HepG2 (cell line): ENCODE measurements around the gene STAMBPL1. TPM values are rescaled to one million over a fixed set of nuclear protein-coding genes. Genes with fewer than 3 reads are reported as not detected.

Experiments
- ATAC-seq: fragments of 200-7000 bp; cut with Tn5 transposase; 3 replicates; pipeline ENCODE4 v1.9.1; 2020; ENCODE audit warnings: mild to moderate bottlenecking, moderate library complexity
- BruUV-seq: library from RNA; stranded (reverse); fragments of 400-500 nt; replicated peaks from 2 replicates; lab custom pipeline; 2021; lab: Mats Ljungman, UMichigan
- CTCF ChIA-PET: fragments of 300-600 bp; formaldehyde crosslinking; extraction: SDS; loops from one replicate; lab custom pipeline; 2021; ENCODE audit warnings: low total read pairs, inconsistent platforms, low intra/inter-chr PET ratio; lab: Yijun Ruan, JAX
- POLR2A ChIA-PET: fragments of 350-600 bp; sonication (Branson Sonifier 250); formaldehyde crosslinking; loops from one replicate; lab custom pipeline; 2020; ENCODE audit warnings: antibody characterized with exemption, inconsistent platforms; lab: Yijun Ruan, JAX
- DNase-seq: peaks from one replicate; pipeline ENCODE4 v3.0.0-alpha.2; 2015; ENCODE audit warnings: low spot score
- FAIRE-seq: peaks from 3 replicates; lab custom pipeline; 2011; peaks lifted over from hg19 to GRCh38; lab: Jason Lieb, UNC
- H2AFZ ChIP-seq: one replicate; pipeline ENCODE4 v1.6.1; 2011; ENCODE audit warnings: low read length, inconsistent platforms
- H3K27ac ChIP-seq: fragments of 300-600 bp; 3 replicates; pipeline ENCODE4 v1.8.0; 2011; ENCODE audit warnings: mixed run types, mild to moderate bottlenecking, mixed read lengths, low read length, inconsistent platforms; ENCODE audit not compliant: insufficient read depth; ENCODE audit errors: extremely low read length
- H3K27me3 ChIP-seq, 2 experiments: fragments of 200-600 bp in 1 of 2; 2 replicates in 1 of 2; 3 replicates in 1 of 2; pipeline versions ENCODE4 v1.6.0 to v1.8.0; 2011; ENCODE audit warnings: low read length in 2 of 2, mild to moderate bottlenecking in 2 of 2, moderate library complexity in 2 of 2, inconsistent platforms in 1 of 2; ENCODE audit not compliant: insufficient read depth in 2 of 2, control insufficient read depth in 1 of 2
- H3K36me3 ChIP-seq, 2 experiments: fragments of 200-600 bp in 1 of 2; replicated peaks in 1 of 2; 2 replicates in 1 of 2; 3 replicates in 1 of 2; pipeline versions ENCODE4 v1.5.1 to v1.8.0; 2011; ENCODE audit warnings: low read length in 2 of 2, inconsistent platforms in 1 of 2; ENCODE audit not compliant: insufficient read depth in 2 of 2, control insufficient read depth in 1 of 2
- H3K4me1 ChIP-seq: 2 replicates; pipeline ENCODE4 v1.5.1; 2012; ENCODE audit warnings: low read length, inconsistent platforms; ENCODE audit not compliant: insufficient read depth
- H3K4me2 ChIP-seq: 2 replicates; pipeline ENCODE4 v1.6.0; 2011; ENCODE audit warnings: low read depth, low read length, inconsistent platforms
- H3K4me3 ChIP-seq, 3 experiments: fragments of 200-600 bp in 1 of 3; sonication (generic), shearing (Covaris generic) in 1 of 3; replicated peaks in 1 of 3; 2 replicates each; pipeline ENCODE4 v1.5.1; 2011 to 2016; ENCODE audit warnings: low read length in 3 of 3, inconsistent platforms in 2 of 3, low read depth in 2 of 3, mild to moderate bottlenecking in 2 of 3, control low read depth in 1 of 3, mixed read lengths in 1 of 3; ENCODE audit not compliant: insufficient read depth in 1 of 3
- H3K79me2 ChIP-seq: one replicate; pipeline ENCODE4 v1.6.1; 2011; ENCODE audit warnings: low read length, inconsistent platforms; ENCODE audit not compliant: insufficient read depth
- H3K9ac ChIP-seq: 2 replicates; pipeline ENCODE4 v1.6.0; 2011; ENCODE audit warnings: mild to moderate bottlenecking, low read depth, low read length, inconsistent platforms; ENCODE audit not compliant: insufficient read depth
- H3K9me3 ChIP-seq: 2 replicates; pipeline ENCODE4 v1.5.1; 2012; ENCODE audit warnings: mild to moderate bottlenecking, low read length
- H4K20me1 ChIP-seq: 2 replicates; pipeline ENCODE4 v1.6.0; 2011; ENCODE audit warnings: inconsistent platforms, mild to moderate bottlenecking, low read length, moderate library complexity; ENCODE audit not compliant: insufficient read depth
- DPF2 ChIP-seq: sonication (generic); formaldehyde crosslinking; IDR thresholded peaks from 2 replicates; pipeline ENCODE4 v1.4.0; 2020; ENCODE audit warnings: mild to moderate bottlenecking, low read depth, missing genetic modification reagents, borderline replicate concordance
- FOXO1 ChIP-seq: sonication (generic); formaldehyde crosslinking; IDR thresholded peaks from 2 replicates; pipeline ENCODE4 v1.4.0; 2020; ENCODE audit warnings: missing genetic modification reagents
- HDAC6 ChIP-seq: fragments of 200-600 bp; sonication (generic); IDR thresholded peaks from 2 replicates; pipeline ENCODE4 v1.7.0; 2017; ENCODE audit warnings: mild to moderate bottlenecking, antibody characterized with exemption, low read length, low read depth
- HNF1B ChIP-seq: sonication (generic); formaldehyde crosslinking; IDR thresholded peaks from 2 replicates; pipeline ENCODE4 v1.5.1; 2020; ENCODE audit warnings: mild to moderate bottlenecking, moderate library complexity, missing genetic modification reagents
- IKZF4 ChIP-seq: sonication (generic); formaldehyde crosslinking; IDR thresholded peaks from 2 replicates; pipeline ENCODE4 v1.5.1; 2020; ENCODE audit warnings: borderline replicate concordance, mild to moderate bottlenecking, low read depth, missing genetic modification reagents; ENCODE audit errors: not compliant biosample characterization
- KIAA2018 ChIP-seq: sonication (generic); formaldehyde crosslinking; IDR thresholded peaks from 2 replicates; pipeline ENCODE4 v1.5.0; 2020; ENCODE audit warnings: mild to moderate bottlenecking, missing genetic modification reagents, borderline replicate concordance
- MIER3 ChIP-seq: IDR thresholded peaks from 2 replicates; pipeline ENCODE4 v1.6.1; 2016; ENCODE audit warnings: missing compliant biosample characterization, borderline replicate concordance
- SALL1 ChIP-seq: sonication (generic); formaldehyde crosslinking; IDR thresholded peaks from 2 replicates; pipeline ENCODE4 v1.8.0; 2022; ENCODE audit warnings: mild to moderate bottlenecking, missing genetic modification reagents
- TCF7L2 ChIP-seq: IDR thresholded peaks from 2 replicates; pipeline ENCODE4 v1.6.1; 2011; ENCODE audit warnings: mild to moderate bottlenecking, low read depth, low read length, moderate library complexity
- TOPORS ChIP-seq: sonication (generic); formaldehyde crosslinking; IDR thresholded peaks from 2 replicates; pipeline ENCODE4 v1.8.0; 2023; ENCODE audit warnings: mild to moderate bottlenecking, missing genetic modification reagents
- TP53 ChIP-seq: sonication (generic); formaldehyde crosslinking; conservative IDR thresholded peaks from 2 replicates; pipeline ENCODE4 v1.4.0; 2020; ENCODE audit warnings: missing genetic modification reagents
- ZNF75D ChIP-seq: sonication (generic); formaldehyde crosslinking; IDR thresholded peaks from 2 replicates; pipeline ENCODE4 v1.8.1; 2023; ENCODE audit warnings: missing genetic modification reagents, mild to moderate bottlenecking, borderline replicate concordance
- ZNF784 ChIP-seq: sonication (generic); formaldehyde crosslinking; IDR thresholded peaks from 2 replicates; pipeline ENCODE4 v1.5.1; 2020; ENCODE audit warnings: missing genetic modification reagents, mild to moderate bottlenecking, borderline replicate concordance
- in situ Hi-C: cut with HindIII; loops from 2 replicates; pipeline ENCODE4 v1.10.0; 2017; ENCODE audit warnings: low pct_unique_long_range_greater_than_20kb; ENCODE audit not compliant: extremely low pct_ligation_motif_present
- intact Hi-C: fragments of 100-400 bp; cut with micrococcal nuclease; formaldehyde crosslinking; loops from one replicate; pipeline ENCODE4 v1.10.0; 2022; ENCODE audit not compliant: unreplicated experiment
- polyA plus RNA-seq, 8 experiments: library from polyadenylated mRNA; depleted of rRNA in 3 of 8; stranded (reverse) in 7 of 8; unstranded in 1 of 8; fragments of >200 nt; fragmentation: Illumina TruSeq in 4 of 8; extraction: Trizol in 4 of 8; gene quantifications; 2 replicates each; pipeline versions ENCODE4 v1.2.1 to v1.2.3, GENCODE V29; 2011 to 2016; ENCODE audit warnings: low read depth in 4 of 8, missing spikeins in 1 of 8, mixed read lengths in 1 of 8; ENCODE audit not compliant: insufficient read depth in 1 of 8
- total RNA-seq, 5 experiments: library from RNA; depleted of rRNA; stranded (reverse); fragments of >200 nt; fragmentation: Illumina TruSeq; extraction: Trizol; gene quantifications; 2 replicates each; pipeline ENCODE4 v1.2.3, GENCODE V29; 2016; ENCODE audit warnings: low read depth in 1 of 5

The STAMBPL1 gene
- total and polyA plus RNA-seq, 2 of the 13 experiments (the other 11 are each of a cell fraction or from before 2014, with no cell fraction given), result 1.4 to 1.5 TPM

GRCh38 chr10:88923520-88923919, 43.5 kb downstream of the STAMBPL1 start:
- BruUV-seq, result no TSS peak

More at GRCh38 chr10:88923520-88923919, 43.5 kb downstream of the STAMBPL1 start:
- intact Hi-C loops, result no loop called here
- Histone ChIP-seq H3K4me3 (no peak overlapping the region), H3K4me1 (no peaks in the 10 kb centered on the region), H4K20me1 (no peaks in the 10 kb centered on the region), H3K9ac (no peak overlapping the region), H3K27me3 (no peaks in the 10 kb centered on the region), H3K36me3 (no peaks in the 10 kb centered on the region), H3K79me2 (no peaks in the 10 kb centered on the region), H2AFZ (no peak overlapping the region), H3K27ac (no peak overlapping the region), H3K9me3 (no peaks in the 10 kb centered on the region), H3K4me2 (no peak overlapping the region)
- no peak for DNase-seq
- POLR2A ChIA-PET, result no interaction called here
- CTCF ChIA-PET, result no interaction called here
- TF ChIP-seq TCF7L2 (no peak), IKZF4 (CRISPR knock-in tag) (no peak), HNF1B (CRISPR knock-in tag) (no peak), FOXO1 (CRISPR knock-in tag) (no peak), SALL1 (CRISPR knock-in tag) (no peak), ZNF75D (CRISPR knock-in tag) (no peak), TOPORS (CRISPR knock-in tag) (no peak), TP53 (no peak), HDAC6 (no peak), MIER3 (no peak), DPF2 (no peak), KIAA2018 (CRISPR knock-in tag) (no peak), ZNF784 (CRISPR knock-in tag) (no peak)
- in situ Hi-C loops, result no loop called here
- FAIRE-seq, result no peak
- ATAC-seq, result no peak
